Activated CD4-positive, alpha-beta T cell treated with anti-CD3 and anti-CD28 coated beads for 36 hours (primary cell): ENCODE results near the gene SLC26A11. TPM values are rescaled to one million over a fixed set of nuclear protein-coding genes. Genes with fewer than 3 reads are reported as not detected.
A peak's percentile ranks its signal among the peaks of the same experiment; 100 is the strongest.

ENCODE experiments used
- ATAC-seq: fragments of 200-7000 bp; cut with Tn5 transposase; one replicate; pipeline ENCODE4 v1.10.0; 2021; ENCODE audit warnings: mild to moderate bottlenecking, moderate library complexity
- CTCF ChIA-PET: fragments of 350-600 bp; sonication (Branson Sonifier 250); formaldehyde crosslinking; loops from one replicate; lab custom pipeline; 2021; ENCODE audit warnings: antibody characterized with exemption; lab: Charles Lee
- POLR2A ChIA-PET: fragments of 350-600 bp; sonication (Branson Sonifier 250); formaldehyde crosslinking; loops from one replicate; lab custom pipeline; 2021; ENCODE audit warnings: antibody characterized with exemption, inconsistent platforms; lab: Charles Lee
- DNase-seq: peaks from one replicate; pipeline ENCODE4 v3.0.0-alpha.2; 2020
- H3K27ac Mint-ChIP-seq: one replicate; pipeline ENCODE4 v1.8.0; 2021; ENCODE audit warnings: mixed read lengths
- H3K27me3 Mint-ChIP-seq: one replicate; pipeline ENCODE4 v1.8.0; 2021; ENCODE audit warnings: mixed read lengths
- H3K36me3 Mint-ChIP-seq: one replicate; pipeline ENCODE4 v1.8.0; 2021; ENCODE audit warnings: low read depth, mixed read lengths
- H3K4me1 Mint-ChIP-seq: one replicate; pipeline ENCODE4 v1.8.0; 2021; ENCODE audit warnings: mixed read lengths
- H3K4me3 Mint-ChIP-seq: one replicate; pipeline ENCODE4 v1.8.0; 2021; ENCODE audit warnings: mild to moderate bottlenecking, moderate library complexity, mixed read lengths
- H3K9me3 Mint-ChIP-seq: one replicate; pipeline ENCODE4 v1.8.0; 2021; ENCODE audit warnings: low read depth, mixed read lengths
- intact Hi-C, 2 experiments: fragments of 100-400 bp; cut with DNase I in 1 of 2; cut with micrococcal nuclease in 1 of 2; formaldehyde crosslinking; loops; one replicate each; pipeline versions ENCODE4 v1.14.2 to v1.15.1; 2022 to 2024; cut with DNase I, micrococcal nuclease
- total RNA-seq, 2 experiments: library from RNA; stranded (reverse); gene quantifications; one replicate each; pipeline ENCODE4 v1.2.3, GENCODE V29; 2021

Gene SLC26A11
- total RNA-seq, 2 experiments from 2014 or later: 4.7 to 4.9 TPM

DNA sequence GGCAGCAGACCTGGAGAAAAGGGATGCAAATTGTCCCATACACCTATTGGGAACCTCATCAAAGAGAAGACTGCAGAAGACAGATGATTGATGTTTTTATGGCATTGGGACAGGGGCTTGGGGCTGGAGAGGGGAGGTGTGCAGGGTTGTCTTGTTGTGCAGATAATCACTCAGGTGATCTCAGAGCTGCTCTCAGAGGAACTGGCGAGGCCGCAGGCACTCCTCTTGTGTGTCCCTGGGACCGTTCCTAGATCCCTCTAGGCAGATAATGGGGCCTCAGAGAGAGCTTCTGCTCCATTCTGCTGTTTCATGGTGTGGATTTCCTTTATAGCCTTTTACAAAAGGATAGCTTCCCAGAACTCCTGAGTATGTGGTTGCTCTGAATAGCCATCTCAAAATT is 42.1 kb downstream of the SLC26A11 start:
- Mint-ChIP-seq H3K27me3 (no peaks in the 10 kb centered on the region), H3K9me3 (no peaks in the 10 kb centered on the region), H3K27ac (peak overlapping the region; percentile 91), H3K36me3 (peaks cover 32% of the 10 kb centered on the region), H3K4me3 (peak overlapping the region; percentile 98), H3K4me1 (peaks cover 61% of the 10 kb centered on the region)
- CTCF ChIA-PET: interaction anchor here (0.7 to 1.6 kb wide), 2 partner anchors 9 to 256 kb away, joined by 3 to 4 read pairs; no protein-coding TSS in a partner anchor
- POLR2A ChIA-PET: interaction anchor here (0.6 to 1.1 kb wide), 2 partner anchors 42 to 1468 kb away, joined by 4 to 7 read pairs; partner anchors contain the start of genes SGSH and SLC26A11
- DNase-seq (peak; percentile 38), ATAC-seq (no peak)
- intact Hi-C loops: loop anchor here (2.0 to 10.0 kb wide), 6 partner anchors 43 to 833 kb away; partner anchors contain the start of genes CBX4 (in 1 of the 2), CHMP6 (in 1 of the 2) and EIF4A3 (in 1 of the 2)

DNA sequence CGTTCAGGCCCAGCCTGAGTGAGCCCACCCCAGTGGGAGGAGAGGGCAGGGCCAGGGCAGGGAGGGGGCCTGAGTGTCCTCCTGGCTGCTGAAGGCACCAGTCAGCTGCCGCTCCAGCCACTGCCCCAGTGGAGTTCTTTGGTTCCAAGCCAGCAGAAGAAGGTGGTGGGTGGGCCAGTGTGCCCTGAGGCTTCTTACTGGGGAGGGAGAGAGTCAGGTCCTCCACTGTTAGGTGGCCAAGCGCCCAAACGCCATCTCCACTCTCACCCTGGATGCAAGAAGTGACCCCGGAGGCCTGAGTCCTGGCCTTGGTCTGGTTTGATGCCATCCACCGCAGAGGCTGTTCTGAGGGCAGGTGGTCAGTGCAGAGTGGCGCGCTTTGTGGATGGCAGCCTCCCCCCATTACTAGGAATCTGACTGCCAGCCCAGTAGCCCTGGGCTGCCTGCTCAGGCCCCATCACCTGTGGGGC is 42.6 kb downstream of the SLC26A11 start:
- CTCF ChIA-PET: interaction anchor here (0.7 to 1.6 kb wide), 2 partner anchors 10 to 256 kb away, joined by 3 to 4 read pairs; no protein-coding TSS in a partner anchor
- Mint-ChIP-seq H3K36me3 (peaks cover 37% of the 10 kb centered on the region), H3K4me3 (peak overlapping the region; percentile 98), H3K27me3 (no peaks in the 10 kb centered on the region), H3K4me1 (peaks cover 59% of the 10 kb centered on the region), H3K9me3 (no peaks in the 10 kb centered on the region), H3K27ac (peak overlapping the region; percentile 91)
- intact Hi-C loops: loop anchor here (1.0 to 10.0 kb wide), 8 partner anchors 44 to 832 kb away; partner anchors contain the start of genes CBX4 (in 1 of the 2), CHMP6 (in 1 of the 2), EIF4A3 (in 1 of the 2) and ENDOV (in 1 of the 2)
- DNase-seq: no peak
- POLR2A ChIA-PET: interaction anchor here (0.6 to 1.1 kb wide), 2 partner anchors 43 to 52 kb away, joined by 3 to 4 read pairs; partner anchors contain the start of genes SGSH and SLC26A11
- ATAC-seq: no peak

DNA sequence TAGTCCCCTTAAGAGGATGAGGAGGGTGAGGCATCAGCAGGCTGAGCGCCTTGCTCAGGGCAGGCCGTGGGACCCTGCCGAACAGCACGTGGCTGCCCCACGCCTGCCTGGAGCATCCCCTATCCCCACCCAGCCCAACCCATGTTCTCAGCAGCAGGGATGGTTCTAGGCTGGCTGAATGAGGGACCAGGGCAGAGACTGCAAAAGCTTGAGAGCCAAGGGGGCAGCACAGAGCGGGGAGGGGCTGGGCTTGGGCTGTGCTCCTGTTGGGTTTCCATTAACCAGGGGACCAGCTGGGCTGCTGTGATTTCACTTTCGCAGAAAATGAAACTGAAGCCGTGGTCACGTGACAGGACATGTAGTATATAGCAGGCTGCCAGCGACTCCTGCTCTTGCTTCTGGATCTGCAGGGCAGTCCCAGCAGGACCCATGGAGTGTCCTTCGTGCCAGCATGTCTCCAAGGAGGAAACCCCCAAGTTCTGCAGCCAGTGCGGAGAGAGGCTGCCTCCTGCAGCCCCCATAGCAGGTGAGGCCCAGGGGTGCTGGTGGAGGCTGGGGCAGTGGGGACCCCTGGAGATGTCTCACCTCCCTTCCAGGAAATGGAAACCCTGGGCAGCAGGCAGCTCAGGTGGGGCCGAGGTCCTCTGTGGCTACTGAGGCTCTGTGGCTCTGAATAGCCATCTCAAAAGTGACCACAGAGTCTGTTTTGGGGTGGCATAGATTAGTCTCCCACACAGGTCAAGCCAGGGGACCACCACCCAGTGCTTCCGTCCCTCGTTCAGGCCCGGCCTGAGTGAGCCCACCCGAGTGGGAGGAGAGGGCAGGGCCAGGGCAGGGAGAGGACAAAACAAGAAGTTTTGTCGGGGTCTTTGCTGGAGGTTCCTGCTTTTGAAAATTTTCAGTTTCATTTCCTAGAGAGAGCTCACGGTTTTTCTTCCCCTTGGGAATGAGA is 43.3 kb downstream of the SLC26A11 start:
- ATAC-seq (peak; percentile 37), DNase-seq (peak; percentile 94)
- intact Hi-C loops: loop anchor here (1.0 to 10.0 kb wide), 8 partner anchors 45 to 831 kb away; partner anchors contain the start of genes CBX4 (in 1 of the 2), CHMP6 (in 1 of the 2), EIF4A3 (in 1 of the 2) and ENDOV (in 1 of the 2)
- POLR2A ChIA-PET: interaction anchor here (0.6 kb wide), 2 partner anchors 32 to 53 kb away, joined by 3 to 7 read pairs; no protein-coding TSS in a partner anchor
- Mint-ChIP-seq H3K4me3 (peak overlapping the region; percentile 98), H3K36me3 (peaks cover 40% of the 10 kb centered on the region), H3K27ac (peak overlapping the region; percentile 91), H3K9me3 (no peaks in the 10 kb centered on the region), H3K27me3 (no peaks in the 10 kb centered on the region), H3K4me1 (peaks cover 55% of the 10 kb centered on the region)
- CTCF ChIA-PET: interaction anchor here (0.6 kb wide), 1 partner anchor 477 kb away, joined by 4 read pairs; no protein-coding TSS in a partner anchor

DNA sequence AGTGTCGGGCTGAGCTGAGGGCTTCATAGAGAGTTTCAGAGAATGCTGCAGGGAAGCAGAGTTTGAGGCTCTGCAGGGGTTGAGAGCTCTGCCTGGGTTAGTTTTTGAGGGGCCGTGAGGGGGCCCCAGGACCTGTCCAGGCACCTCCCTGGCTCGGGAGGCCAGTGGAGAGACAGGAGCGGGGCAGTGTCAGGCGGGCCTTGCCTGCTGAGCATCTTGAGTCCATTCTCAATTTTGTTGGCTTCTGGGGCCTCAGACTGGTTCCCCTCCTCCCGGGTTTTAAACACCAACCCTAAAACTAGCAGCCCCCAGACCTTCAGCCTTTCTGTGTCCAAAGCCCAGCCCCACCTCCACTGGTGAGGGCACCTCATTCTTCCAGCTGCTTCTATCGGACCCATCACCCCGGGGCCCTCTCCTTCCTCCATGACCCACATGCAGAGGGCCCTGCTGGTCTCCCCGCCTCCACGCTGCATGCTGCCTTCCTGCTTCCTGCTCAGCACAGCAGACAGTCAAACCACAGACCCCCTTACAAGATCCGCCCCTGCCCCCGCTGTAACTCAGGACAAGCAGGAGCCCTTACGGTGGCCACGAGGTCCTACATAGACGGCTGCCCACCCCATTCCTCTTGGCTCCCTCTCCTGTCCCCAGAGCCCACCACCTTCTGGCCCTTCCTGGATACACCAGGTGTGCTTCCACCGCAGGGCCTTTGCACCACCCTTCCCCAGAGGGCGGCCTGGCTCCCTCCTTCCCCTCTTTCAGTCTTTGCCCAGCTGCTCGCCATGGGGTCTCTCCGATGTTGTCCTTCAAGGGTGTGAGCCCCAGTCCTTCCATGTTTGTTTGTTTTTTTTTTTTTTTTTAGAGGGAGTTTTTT is 44.2 kb downstream of the SLC26A11 start:
- peak; percentile 74 for DNase-seq
- Mint-ChIP-seq H3K4me3 (peak overlapping the region; percentile 98), H3K36me3 (peaks cover 40% of the 10 kb centered on the region), H3K4me1 (peaks cover 46% of the 10 kb centered on the region), H3K9me3 (no peaks in the 10 kb centered on the region), H3K27ac (peak overlapping the region; percentile 91), H3K27me3 (no peaks in the 10 kb centered on the region)
- ATAC-seq: no peak
- intact Hi-C loops: loop anchor here in 1 of 2 experiments (1.0 to 10.0 kb wide), 5 partner anchors 10 to 830 kb away; partner anchors contain the start of genes CBX4 and CHMP6
- CTCF ChIA-PET: interaction anchor here (0.6 to 2.4 kb wide), 2 partner anchors 164 to 478 kb away, joined by 4 to 6 read pairs; partner anchors contain the start of gene GAA
- POLR2A ChIA-PET: interaction anchor here (0.6 kb wide), 2 partner anchors 31 to 258 kb away, joined by 3 to 7 read pairs; no protein-coding TSS in a partner anchor

DNA sequence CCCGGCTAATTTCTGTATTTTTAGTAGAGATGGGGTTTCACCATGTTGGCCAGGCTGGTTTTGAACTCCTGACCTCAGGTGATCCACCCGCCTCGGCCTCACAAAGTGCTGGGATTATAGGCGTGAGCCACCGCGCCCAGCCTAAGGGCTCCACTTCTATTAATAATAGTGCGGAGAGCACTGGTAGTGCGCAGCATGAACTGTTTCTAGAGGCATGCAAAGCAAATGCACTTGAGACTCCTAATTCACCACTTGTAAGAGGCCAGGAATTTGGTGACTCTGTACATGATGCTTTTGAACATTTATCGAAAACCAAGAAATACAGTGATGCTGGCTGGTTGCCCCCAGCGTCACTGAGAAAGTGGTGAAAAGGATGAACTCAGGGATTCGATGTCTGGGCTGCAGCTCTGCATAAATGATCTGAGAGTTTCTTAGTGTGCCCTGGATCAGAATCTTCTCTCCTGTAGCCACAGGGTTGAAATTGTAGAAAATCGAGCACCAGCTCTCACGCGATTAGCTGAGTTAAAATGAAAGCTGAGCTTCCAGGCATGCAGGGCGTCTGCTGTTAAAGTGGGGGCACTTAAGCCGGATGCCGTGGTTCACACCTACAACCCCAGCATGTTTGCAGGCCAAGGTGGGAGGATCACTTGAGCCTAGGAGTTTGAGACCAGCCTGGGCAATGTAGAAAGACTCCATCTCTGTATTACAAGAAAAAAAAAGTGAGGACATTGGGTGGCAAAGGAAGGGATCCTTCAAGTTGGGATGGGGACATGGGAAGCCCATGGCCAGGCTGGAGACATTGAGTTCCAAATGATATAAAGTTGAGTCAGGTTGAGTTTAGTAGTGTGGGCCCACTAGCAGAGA is 45.2 kb downstream of the SLC26A11 start:
- ATAC-seq (peak; percentile 17), DNase-seq (peak; percentile 78)
- no peaks in the 10 kb centered on the region for H3K27me3 Mint-ChIP-seq
- CTCF ChIA-PET: interaction anchor here (2.4 kb wide), 1 partner anchor 165 kb away, joined by 6 read pairs; the partner anchor contains the start of gene GAA
- H3K4me3 Mint-ChIP-seq: peak overlapping the region; percentile 98
- peaks cover 47% of the 10 kb centered on the region for H3K4me1 Mint-ChIP-seq
- POLR2A ChIA-PET: interaction anchor here (0.5 to 0.7 kb wide), 3 partner anchors 18 to 259 kb away, joined by 3 to 4 read pairs (median 3); no protein-coding TSS in a partner anchor
- peaks cover 40% of the 10 kb centered on the region for H3K36me3 Mint-ChIP-seq
- H3K9me3 Mint-ChIP-seq: no peaks in the 10 kb centered on the region
- H3K27ac Mint-ChIP-seq: peak overlapping the region; percentile 91
- intact Hi-C loops: loop anchor here in 1 of 2 experiments (1.0 to 10.0 kb wide), 2 partner anchors 11 to 829 kb away; no protein-coding TSS in a partner anchor

DNA sequence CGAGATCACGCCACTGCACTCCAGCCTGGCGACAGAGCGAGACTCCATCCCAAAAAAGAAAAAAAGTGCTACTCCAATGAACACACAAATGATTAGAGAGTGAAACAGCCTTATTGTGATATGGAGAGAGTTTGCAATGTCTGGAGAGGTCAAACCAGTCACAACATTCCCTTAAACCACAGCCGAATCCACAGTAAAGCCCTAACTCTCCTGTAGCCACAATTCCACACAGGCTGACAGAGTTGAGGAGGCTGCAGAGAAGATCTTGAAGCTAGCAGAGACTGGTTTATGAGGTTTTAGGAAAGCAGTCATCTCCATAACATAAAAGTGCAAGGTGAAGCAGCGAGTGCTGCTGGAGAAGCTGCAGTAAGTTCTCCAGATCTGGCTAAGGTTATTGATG is 47.2 kb downstream of the SLC26A11 start:
- ATAC-seq (no peak), DNase-seq (no peak)
- Mint-ChIP-seq H3K27me3 (no peaks in the 10 kb centered on the region), H3K9me3 (no peaks in the 10 kb centered on the region), H3K4me3 (no peak overlapping the region), H3K36me3 (peaks cover 45% of the 10 kb centered on the region), H3K27ac (peak overlapping the region; percentile 23), H3K4me1 (peaks cover 47% of the 10 kb centered on the region)
- CTCF ChIA-PET: no interaction called here
- POLR2A ChIA-PET: no interaction called here
- intact Hi-C loops: loop anchor here in 1 of 2 experiments (10.0 kb wide), 1 partner anchor 827 kb away; no protein-coding TSS in a partner anchor

DNA sequence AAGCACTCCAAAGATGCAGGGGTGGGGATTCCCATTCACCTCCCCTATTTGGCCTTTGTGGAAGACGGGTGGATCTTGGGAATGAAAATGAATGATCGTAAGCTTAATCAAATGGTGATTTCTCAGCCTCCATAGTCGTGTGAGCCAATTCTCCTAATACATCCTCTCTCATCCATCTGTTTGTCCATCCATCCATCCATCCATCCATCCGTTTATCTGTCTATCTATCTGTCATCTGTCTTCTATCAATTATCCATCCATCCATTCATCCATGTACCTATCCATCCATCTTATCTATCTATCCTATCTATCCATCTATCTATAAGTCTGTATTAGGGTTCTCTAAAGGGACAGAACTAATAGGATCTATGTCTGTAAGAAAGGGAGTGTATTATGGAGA is 48.2 kb downstream of the SLC26A11 start:
- no peaks in the 10 kb centered on the region for H3K27me3 Mint-ChIP-seq
- CTCF ChIA-PET: no interaction called here
- POLR2A ChIA-PET: no interaction called here
- H3K27ac Mint-ChIP-seq: no peak overlapping the region
- ATAC-seq (no peak), DNase-seq (no peak)
- no peaks in the 10 kb centered on the region for H3K9me3 Mint-ChIP-seq
- peaks cover 46% of the 10 kb centered on the region for H3K4me1 Mint-ChIP-seq
- no peak overlapping the region for H3K4me3 Mint-ChIP-seq
- intact Hi-C loops: loop anchor here in 1 of 2 experiments (10.0 kb wide), 1 partner anchor 826 kb away; no protein-coding TSS in a partner anchor
- peaks cover 52% of the 10 kb centered on the region for H3K36me3 Mint-ChIP-seq

DNA sequence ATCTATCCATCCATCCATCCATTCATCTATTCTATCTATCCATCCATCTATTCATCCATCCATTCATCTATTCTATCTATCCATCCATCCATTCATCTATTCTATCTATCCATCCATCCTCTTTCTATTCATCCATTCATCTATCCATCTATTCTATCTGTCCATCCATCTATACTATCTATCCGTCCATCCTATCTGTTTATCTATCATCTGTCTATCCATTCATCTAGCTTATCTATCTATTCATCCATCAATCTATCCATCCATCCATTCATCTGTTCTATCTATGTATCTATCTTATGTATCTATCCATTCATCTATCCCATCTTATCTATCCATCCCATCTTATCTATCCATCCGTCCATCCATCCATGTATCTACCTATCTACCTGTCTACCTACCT is 49.2 kb downstream of the SLC26A11 start:
- Mint-ChIP-seq H3K36me3 (peaks cover 51% of the 10 kb centered on the region), H3K9me3 (no peaks in the 10 kb centered on the region), H3K27me3 (no peaks in the 10 kb centered on the region), H3K27ac (no peak overlapping the region), H3K4me1 (peaks cover 54% of the 10 kb centered on the region), H3K4me3 (no peak overlapping the region)
- ChIA-PET CTCF (no interaction called here), POLR2A (no interaction called here)
- DNase-seq (no peak), ATAC-seq (no peak)
- intact Hi-C loops: loop anchor here in 1 of 2 experiments (10.0 kb wide), 1 partner anchor 825 kb away; no protein-coding TSS in a partner anchor

DNA sequence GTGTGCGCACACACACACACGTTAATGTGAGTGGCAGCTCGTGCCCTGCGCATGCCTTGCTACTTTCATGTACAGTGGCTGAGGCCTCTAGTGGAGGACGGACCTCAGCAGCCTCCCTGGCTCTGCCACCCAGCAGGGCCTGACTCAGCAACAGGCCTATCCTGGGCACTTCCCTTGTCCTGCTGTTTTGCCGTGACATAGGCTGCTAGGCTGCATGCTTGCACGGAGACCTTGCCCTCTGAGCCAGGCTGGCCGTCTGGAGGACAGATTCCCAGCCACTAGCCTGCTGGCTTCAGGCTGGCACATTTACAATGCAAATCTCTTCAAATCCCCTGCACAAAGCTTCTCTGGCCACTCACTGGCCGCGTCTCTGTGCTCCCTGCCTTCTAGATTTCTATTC is 49.9 kb downstream of the SLC26A11 start:
- intact Hi-C loops: no loop called here
- ChIA-PET CTCF (interaction anchor here (0.5 to 1.1 kb wide), 2 partner anchors 92 to 186 kb away, joined by 3 read pairs; no protein-coding TSS in a partner anchor), POLR2A (no interaction called here)
- Mint-ChIP-seq H3K27me3 (no peaks in the 10 kb centered on the region), H3K36me3 (peaks cover 47% of the 10 kb centered on the region), H3K9me3 (no peaks in the 10 kb centered on the region), H3K27ac (peak overlapping the region; percentile 14), H3K4me3 (no peak overlapping the region), H3K4me1 (peaks cover 56% of the 10 kb centered on the region)
- DNase-seq (no peak), ATAC-seq (no peak)
